ENCODE results near the gene GGA1. TPM values are rescaled to one million over a fixed set of nuclear protein-coding genes. Genes with fewer than 3 reads are reported as not detected.
A peak's percentile ranks its signal among the peaks of the same experiment; 100 is the strongest.

GGA1 gene
- total RNA-seq, 1 experiment from 2014 or later = 52.7 TPM

DNA sequence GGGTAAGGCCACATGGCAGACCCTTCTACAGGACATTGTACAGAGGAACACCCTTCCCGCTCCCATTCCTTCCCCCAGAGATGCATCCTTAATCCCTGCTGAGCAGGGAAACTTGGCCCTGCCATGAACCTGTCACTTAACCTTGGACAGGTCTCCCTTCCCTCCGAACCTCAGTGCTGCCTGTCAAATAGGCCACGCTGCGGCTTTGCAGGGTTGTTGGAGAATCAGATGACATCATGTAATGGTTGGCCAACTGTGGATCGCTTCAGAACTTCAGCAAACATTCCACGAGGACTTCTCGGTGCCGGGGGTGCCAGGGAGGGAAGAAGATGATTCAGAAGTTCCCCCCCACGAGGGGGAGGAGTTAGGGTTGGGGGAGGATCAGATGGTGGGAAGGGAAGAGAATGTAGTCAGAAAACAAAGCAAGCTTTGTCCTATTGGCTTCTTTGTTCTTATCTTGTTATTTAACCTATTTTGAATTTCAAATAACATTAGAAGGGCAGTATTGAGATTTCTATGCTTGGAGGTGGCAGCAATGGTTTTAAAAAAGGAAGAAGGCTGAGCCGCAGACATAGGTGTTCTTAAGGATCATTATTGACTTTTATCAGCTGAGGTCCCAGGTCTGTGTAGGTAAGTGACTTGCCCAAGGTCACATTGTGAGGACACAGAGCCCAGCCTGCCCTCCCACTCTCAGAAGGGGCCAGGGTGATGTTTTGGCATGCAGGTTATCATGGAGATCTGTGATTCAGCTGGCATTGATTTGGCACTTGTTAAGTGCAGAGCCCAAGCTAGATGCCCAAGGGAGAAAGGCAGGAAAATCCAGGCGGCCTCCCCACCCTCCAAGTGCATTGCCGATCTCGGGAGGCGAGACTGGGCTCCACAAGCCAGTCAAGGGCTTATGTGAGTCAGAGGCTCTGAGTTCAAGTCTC, 45.2 kb upstream of the GGA1 start:
- Mint-ChIP-seq H3K27ac (ENCODE audit: low read depth, unreplicated experiment) (peak overlapping the region; percentile 71), H3K27me3 (ENCODE audit: insufficient read depth, unreplicated experiment) (no peaks in the 10 kb centered on the region), H3K36me3 (ENCODE audit: insufficient read depth, unreplicated experiment) (peaks cover 23% of the 10 kb centered on the region), H3K9me3 (ENCODE audit: unreplicated experiment) (no peaks in the 10 kb centered on the region), H3K4me1 (ENCODE audit: insufficient read depth, unreplicated experiment) (peaks cover 26% of the 10 kb centered on the region), H3K4me3 (ENCODE audit: unreplicated experiment) (peak overlapping the region; percentile 81)
- intact Hi-C loops (cut with micrococcal nuclease) = loop anchor here (10.0 kb wide), 1 partner anchor 89 kb away; no protein-coding TSS in a partner anchor
- BruUV-seq (replicated peaks) = no TSS peak
- ChIA-PET CTCF (interaction anchor here (0.6 to 15.3 kb wide), 14 partner anchors 7 to 245 kb away, joined by 3 to 667 read pairs (median 4); partner anchors contain the start of gene LGALS2), POLR2A (interaction anchor here (0.5 to 8.6 kb wide), 14 partner anchors 7 to 1754 kb away, joined by 3 to 194 read pairs (median 4); partner anchors contain the start of gene GGA1)
- peak; percentile 89 for DNase-seq (ENCODE audit: unreplicated experiment)
- TF ChIP-seq, protein P1, sequence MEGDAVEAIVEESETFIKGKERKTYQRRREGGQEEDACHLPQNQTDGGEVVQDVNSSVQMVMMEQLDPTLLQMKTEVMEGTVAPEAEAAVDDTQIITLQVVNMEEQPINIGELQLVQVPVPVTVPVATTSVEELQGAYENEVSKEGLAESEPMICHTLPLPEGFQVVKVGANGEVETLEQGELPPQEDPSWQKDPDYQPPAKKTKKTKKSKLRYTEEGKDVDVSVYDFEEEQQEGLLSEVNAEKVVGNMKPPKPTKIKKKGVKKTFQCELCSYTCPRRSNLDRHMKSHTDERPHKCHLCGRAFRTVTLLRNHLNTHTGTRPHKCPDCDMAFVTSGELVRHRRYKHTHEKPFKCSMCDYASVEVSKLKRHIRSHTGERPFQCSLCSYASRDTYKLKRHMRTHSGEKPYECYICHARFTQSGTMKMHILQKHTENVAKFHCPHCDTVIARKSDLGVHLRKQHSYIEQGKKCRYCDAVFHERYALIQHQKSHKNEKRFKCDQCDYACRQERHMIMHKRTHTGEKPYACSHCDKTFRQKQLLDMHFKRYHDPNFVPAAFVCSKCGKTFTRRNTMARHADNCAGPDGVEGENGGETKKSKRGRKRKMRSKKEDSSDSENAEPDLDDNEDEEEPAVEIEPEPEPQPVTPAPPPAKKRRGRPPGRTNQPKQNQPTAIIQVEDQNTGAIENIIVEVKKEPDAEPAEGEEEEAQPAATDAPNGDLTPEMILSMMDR (IDR thresholded peaks at IDR 0.05; ENCODE audit: unreplicated experiment) = no peak

DNA sequence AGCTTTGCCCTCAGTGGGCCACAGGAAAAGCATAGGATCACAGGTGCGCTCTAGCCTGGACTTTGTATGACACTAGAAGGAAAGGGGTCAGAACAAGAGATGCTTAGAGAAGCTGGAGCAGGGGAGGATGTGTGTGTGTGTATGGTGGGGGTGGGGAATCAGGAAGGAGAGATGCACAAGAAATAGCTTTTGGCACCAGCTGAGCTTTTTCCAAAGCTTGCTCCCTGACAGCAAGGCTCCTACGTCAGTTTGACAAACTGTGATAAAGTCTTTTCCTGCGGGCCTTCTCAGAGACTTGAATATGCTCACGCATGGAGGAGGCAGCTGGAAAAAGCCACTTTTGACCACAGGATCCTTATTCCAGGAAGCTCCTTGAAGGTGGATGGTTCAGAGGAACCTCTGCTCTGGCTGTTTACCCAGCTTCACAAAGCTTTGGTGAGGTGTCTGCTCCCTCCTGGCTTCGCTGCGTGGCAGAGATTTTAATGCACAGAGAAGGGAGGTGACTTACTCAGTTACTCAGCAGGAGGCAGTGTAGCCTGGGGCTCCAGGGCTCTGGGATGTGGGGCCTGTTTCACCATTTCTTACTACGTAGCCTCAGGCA, 44.4 kb upstream of the GGA1 start:
- CTCF ChIA-PET = interaction anchor here (0.6 to 15.3 kb wide), 10 partner anchors 9 to 1661 kb away, joined by 3 to 667 read pairs (median 4); no protein-coding TSS in a partner anchor
- TF ChIP-seq, protein P1 (IDR thresholded peaks at IDR 0.05; ENCODE audit: unreplicated experiment) = no peak
- no TSS peak for BruUV-seq (replicated peaks)

DNA sequence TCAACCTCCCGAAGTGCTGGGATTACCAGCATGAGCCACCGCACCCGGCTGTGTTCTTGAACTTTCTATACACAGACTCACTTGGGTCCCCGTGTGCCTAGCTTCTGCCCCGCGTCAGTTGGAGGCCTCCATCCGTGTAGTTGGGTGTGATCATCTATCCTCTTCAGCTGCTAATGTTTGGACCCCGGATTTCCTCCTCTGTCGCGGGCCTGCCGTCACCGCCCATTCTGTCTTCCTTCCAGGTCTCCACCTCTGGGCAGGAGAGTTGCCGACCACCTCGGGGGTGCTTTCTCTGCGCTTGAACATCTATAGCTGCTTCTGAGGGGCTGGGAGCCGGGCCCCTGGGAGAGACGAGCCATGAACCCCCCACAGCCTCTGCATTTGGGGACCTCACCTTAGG, 42.8 kb upstream of the GGA1 start:
- no peaks in the 10 kb centered on the region for H3K9me3 Mint-ChIP-seq (ENCODE audit: unreplicated experiment)
- H3K27me3 Mint-ChIP-seq (ENCODE audit: insufficient read depth, unreplicated experiment) = no peaks in the 10 kb centered on the region
- TF ChIP-seq, protein P1 (IDR thresholded peaks at IDR 0.05; ENCODE audit: unreplicated experiment) = no peak
- ChIA-PET POLR2A (interaction anchor here (1.7 to 8.6 kb wide), 3 partner anchors 22 to 40 kb away, joined by 8 to 194 read pairs (median 19); no protein-coding TSS in a partner anchor), CTCF (interaction anchor here (1.1 to 15.3 kb wide), 6 partner anchors 20 to 93 kb away, joined by 4 to 667 read pairs (median 20); no protein-coding TSS in a partner anchor)
- intact Hi-C loops (cut with micrococcal nuclease) = loop anchor here (10.0 kb wide), 1 partner anchor 91 kb away; no protein-coding TSS in a partner anchor
- peaks cover 28% of the 10 kb centered on the region for H3K36me3 Mint-ChIP-seq (ENCODE audit: insufficient read depth, unreplicated experiment)
- BruUV-seq (replicated peaks) = no TSS peak
- H3K27ac Mint-ChIP-seq (ENCODE audit: low read depth, unreplicated experiment) = no peak overlapping the region
- no peak for DNase-seq (ENCODE audit: unreplicated experiment)
- H3K4me1 Mint-ChIP-seq (ENCODE audit: insufficient read depth, unreplicated experiment) = peaks cover 37% of the 10 kb centered on the region
- no peak overlapping the region for H3K4me3 Mint-ChIP-seq (ENCODE audit: unreplicated experiment)

More for the DNA sequence above, 44.4 kb upstream of the GGA1 start:
- Mint-ChIP-seq H3K27me3 (ENCODE audit: insufficient read depth, unreplicated experiment) (no peaks in the 10 kb centered on the region), H3K4me1 (ENCODE audit: insufficient read depth, unreplicated experiment) (peaks cover 26% of the 10 kb centered on the region), H3K4me3 (ENCODE audit: unreplicated experiment) (peak overlapping the region; percentile 33), H3K9me3 (ENCODE audit: unreplicated experiment) (no peaks in the 10 kb centered on the region), H3K27ac (ENCODE audit: low read depth, unreplicated experiment) (peak overlapping the region; percentile 71), H3K36me3 (ENCODE audit: insufficient read depth, unreplicated experiment) (peaks cover 23% of the 10 kb centered on the region)
- DNase-seq (ENCODE audit: unreplicated experiment) = peak; percentile 35
- intact Hi-C loops (cut with micrococcal nuclease) = loop anchor here (10.0 kb wide), 1 partner anchor 89 kb away; no protein-coding TSS in a partner anchor
- POLR2A ChIA-PET = interaction anchor here (0.5 to 8.6 kb wide), 11 partner anchors 9 to 532 kb away, joined by 3 to 194 read pairs (median 4); partner anchors contain the start of gene GGA1

Data from MCF 10A (cell line).